Calu3 (cell line): ENCODE measurements around the gene GRIA1. TPM values are rescaled to one million over a fixed set of nuclear protein-coding genes. Genes with fewer than 3 reads are reported as not detected.
"Not testable (repeated sequence)": the region's sequence is repeated elsewhere in the genome, so short reads cannot be mapped to it uniquely, and the experiment has no call there.

Experiments used
- BruUV-seq: library from RNA; stranded (reverse); fragments of 400-500 nt; replicated peaks from 2 replicates; lab custom pipeline; 2021; lab: Mats Ljungman, UMichigan
- CTCF ChIA-PET: fragments of 300-600 bp; sonication (Branson Sonifier 250); formaldehyde crosslinking; loops from one replicate; lab custom pipeline; 2022; ENCODE audit warnings: antibody characterized with exemption; lab: Charles Lee
- DNase-seq: peaks from one replicate; pipeline ENCODE4 v3.0.0; 2022
- H3K27ac Mint-ChIP-seq: one replicate; pipeline ENCODE4 v1.8.0; 2022; ENCODE audit warnings: mixed read lengths; ENCODE audit not compliant: unreplicated experiment
- H3K27me3 Mint-ChIP-seq: one replicate; pipeline ENCODE4 v1.8.0; 2022; ENCODE audit warnings: mixed read lengths; ENCODE audit not compliant: unreplicated experiment
- H3K36me3 Mint-ChIP-seq: one replicate; pipeline ENCODE4 v1.8.0; 2022; ENCODE audit warnings: mild to moderate bottlenecking, moderate library complexity, mixed read lengths; ENCODE audit not compliant: insufficient read depth, unreplicated experiment
- H3K4me1 Mint-ChIP-seq: one replicate; pipeline ENCODE4 v1.8.0; 2022; ENCODE audit warnings: mild to moderate bottlenecking, low read depth, mixed read lengths; ENCODE audit not compliant: unreplicated experiment
- H3K4me3 Mint-ChIP-seq: one replicate; pipeline ENCODE4 v1.8.0; 2022; ENCODE audit warnings: mild to moderate bottlenecking, low read depth, moderate library complexity, mixed read lengths; ENCODE audit not compliant: unreplicated experiment
- H3K9me3 Mint-ChIP-seq: one replicate; pipeline ENCODE4 v1.8.0; 2022; ENCODE audit warnings: low read depth, mixed read lengths; ENCODE audit not compliant: unreplicated experiment
- CTCF ChIP-seq: fragments of 200-600 bp; IDR thresholded peaks from one replicate; pipeline ENCODE4 v1.8.0; 2022; ENCODE audit warnings: antibody characterized with exemption; ENCODE audit not compliant: unreplicated experiment
- intact Hi-C: fragments of 100-400 bp; cut with micrococcal nuclease; formaldehyde crosslinking; loops from one replicate; pipeline ENCODE4 v1.10.0; 2022; ENCODE audit not compliant: unreplicated experiment
- total RNA-seq: library from RNA; stranded (reverse); gene quantifications from 2 replicates; pipeline ENCODE4 v1.2.3, GENCODE V29; 2022

The GRIA1 gene
- total RNA-seq, 1 experiment from 2014 or later: not detected

GRCh38 chr5:153860195-153860886, 369.9 kb downstream of the GRIA1 start:
- CTCF ChIA-PET: no interaction called here
- TF ChIP-seq CTCF: no peak
- intact Hi-C loops: no loop called here
- Mint-ChIP-seq H3K4me3 (no peak overlapping the region), H3K27ac (no peak overlapping the region), H3K27me3 (peaks cover 30% of the 10 kb centered on the region), H3K4me1 (no peaks in the 10 kb centered on the region), H3K9me3 (no peaks in the 10 kb centered on the region), H3K36me3 (no peaks in the 10 kb centered on the region)
- no peak for DNase-seq
- BruUV-seq: no TSS peak

DNA sequence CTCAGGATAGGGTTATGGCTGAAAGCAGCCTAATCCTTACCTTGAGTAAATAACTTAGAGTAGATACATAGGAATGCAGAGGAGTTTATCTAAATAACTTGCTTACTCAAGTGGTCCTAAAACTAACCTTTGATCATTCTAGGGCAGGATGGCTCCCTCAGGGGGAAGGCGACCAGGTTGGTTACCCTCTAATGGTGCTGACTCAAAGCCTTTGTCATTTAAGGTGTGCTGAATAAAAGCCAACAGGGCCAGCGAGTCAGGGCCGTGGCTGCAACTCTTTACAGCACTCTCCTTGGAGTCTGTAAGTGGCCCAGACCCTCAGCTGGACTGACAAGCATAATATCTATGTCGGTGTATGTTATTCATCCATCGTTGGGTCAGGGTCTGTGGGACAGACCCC, 372.4 kb downstream of the GRIA1 start:
- H3K27ac Mint-ChIP-seq, DNase-seq, H3K4me1 Mint-ChIP-seq, H3K9me3 Mint-ChIP-seq, intact Hi-C loops, BruUV-seq, H3K36me3 Mint-ChIP-seq, CTCF ChIA-PET, H3K4me3 Mint-ChIP-seq: not testable (repeated sequence)
- peaks cover 33% of the 10 kb centered on the region for H3K27me3 Mint-ChIP-seq
